CD1c-positive myeloid dendritic cell (primary cell): ENCODE data around the gene ABR.
"Not testable (repeated sequence)": the region's sequence is repeated elsewhere in the genome, so short reads cannot be mapped to it uniquely, and the experiment has no call there.

ENCODE experiments used
- DNase-seq: peaks from one replicate; pipeline ENCODE4 v3.0.0-alpha.2; 2016; ENCODE audit errors: extremely low spot score

Gene ABR

DNA sequence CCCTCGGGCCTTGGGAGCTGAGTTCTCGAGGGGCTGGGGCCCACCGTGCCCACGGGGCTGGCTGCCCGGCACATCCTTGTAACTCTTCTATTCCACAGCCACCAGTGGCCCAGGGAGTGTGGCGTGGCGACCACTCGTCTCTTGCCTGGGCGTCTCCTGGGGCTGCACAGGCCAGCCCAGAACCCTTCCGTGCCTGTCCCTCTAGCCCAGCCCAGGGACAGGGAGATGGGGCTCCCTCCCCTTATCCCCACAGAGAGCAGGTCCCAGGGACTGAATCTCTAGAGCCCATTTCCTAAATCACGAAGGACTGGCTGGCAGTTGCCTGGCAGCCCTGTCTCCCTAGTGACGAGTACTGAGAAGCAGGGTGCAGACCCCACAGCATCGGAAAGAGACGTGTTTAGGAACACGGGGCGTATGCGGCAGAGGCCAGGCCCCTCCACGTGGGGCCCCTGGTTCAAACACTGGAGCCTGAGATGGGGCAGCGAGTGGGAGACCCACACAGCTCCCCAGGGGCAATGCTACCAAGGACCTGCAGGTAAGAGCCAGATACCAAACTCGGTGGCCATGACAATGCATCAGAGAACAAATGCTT lies 131.8 kb downstream of the ABR start:
- DNase-seq: no peak

- DNase-seq: no peak
Measured at GRCh38 chr17:1047177-1047878, 132.5 kb downstream of the ABR start.

GRCh38 chr17:1045456-1045855 lies 134.3 kb downstream of the ABR start:
- DNase-seq: no peak

DNA sequence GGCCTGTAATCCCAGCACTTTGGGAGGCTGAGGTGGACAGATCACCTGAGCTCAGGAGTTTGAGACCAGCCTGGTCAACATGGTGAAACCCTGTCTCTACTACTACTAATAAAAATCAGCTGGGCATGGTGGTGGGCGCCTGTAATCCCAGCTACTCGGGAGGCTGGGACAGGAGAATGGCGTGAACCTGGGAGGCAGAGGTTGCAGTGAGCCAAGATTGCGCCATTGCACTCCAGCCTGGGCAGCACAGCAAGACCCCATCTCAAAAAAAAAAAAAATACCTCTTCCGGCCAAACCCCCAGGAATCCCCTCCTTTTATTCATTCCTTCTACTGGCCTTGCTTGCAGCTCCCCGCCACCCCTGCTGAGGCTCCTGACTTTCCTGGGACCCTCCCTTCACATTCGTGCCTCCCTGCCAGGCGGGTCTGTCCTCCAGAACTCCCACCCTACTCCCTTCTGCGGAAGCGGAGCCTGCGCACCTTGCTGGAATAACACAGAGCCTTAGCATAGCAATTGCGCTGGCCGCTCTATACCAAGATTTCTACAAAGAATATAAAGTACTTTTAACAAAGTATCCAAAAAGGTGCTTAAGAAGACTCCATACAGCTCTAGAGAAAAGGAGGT lies 135.3 kb downstream of the ABR start:
- not testable (repeated sequence) for DNase-seq

GRCh38 chr17:1043601-1044251 lies 136.1 kb downstream of the ABR start:
- no peak for DNase-seq

- DNase-seq: no peak
Measured at GRCh38 chr17:1042486-1042885, 137.3 kb downstream of the ABR start.

DNA sequence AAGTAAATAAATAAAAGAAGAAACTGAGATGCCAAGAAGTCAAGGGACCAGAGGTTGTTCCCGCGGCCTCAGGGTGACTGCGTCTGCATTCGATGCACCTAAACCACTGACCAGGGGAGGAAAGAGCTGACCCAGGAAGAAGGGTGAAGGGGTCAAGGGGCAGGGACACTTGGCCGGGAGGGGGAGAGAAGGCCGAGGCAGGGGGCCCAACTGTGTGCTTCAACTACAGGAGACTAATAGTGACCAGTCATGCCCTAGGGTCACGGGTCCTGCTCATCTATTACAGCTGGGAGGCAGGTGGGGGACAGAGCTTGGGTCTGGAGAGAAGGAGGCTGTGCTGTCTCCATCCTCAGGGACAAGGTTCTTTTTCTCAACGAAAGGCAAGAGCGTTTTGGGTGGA lies 138.0 kb downstream of the ABR start:
- DNase-seq: no peak

GRCh38 chr17:1040216-1040600 lies 139.6 kb downstream of the ABR start:
- DNase-seq: peak; percentile 50

DNA sequence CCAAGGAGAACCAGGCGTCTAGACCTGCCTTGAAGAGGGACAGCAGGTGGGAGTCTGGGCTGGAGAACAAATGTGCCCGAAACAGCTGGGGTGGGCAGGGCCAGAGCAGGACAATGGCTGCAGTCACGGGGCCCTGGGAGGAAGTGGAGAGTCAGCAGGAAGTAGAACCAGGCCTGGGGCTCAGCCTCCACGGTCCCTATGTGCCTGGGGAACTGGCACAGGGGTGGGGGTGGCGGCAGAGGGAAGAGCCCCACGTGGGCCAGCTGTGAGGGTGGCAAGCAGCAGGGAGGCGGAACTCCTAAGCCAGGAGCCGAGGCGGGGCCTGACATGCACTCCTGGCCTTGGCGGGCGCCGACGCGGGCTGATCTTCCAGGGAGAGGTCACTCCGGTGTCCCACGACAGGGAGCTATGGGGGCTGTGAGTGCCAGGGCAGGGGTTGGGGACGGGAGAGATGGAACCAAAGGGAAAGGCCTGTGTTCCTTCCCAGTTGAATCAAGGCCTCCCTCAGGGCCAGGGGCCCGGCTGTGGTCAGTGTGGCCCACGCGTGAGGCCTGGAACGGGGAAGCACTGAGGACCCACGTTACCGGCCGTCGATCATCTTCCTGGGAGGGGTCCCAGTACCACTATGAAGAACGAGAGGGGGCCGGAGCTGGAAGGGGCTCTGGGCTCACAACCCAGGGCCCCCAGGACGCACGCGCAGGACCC lies 140.1 kb downstream of the ABR start:
- peak; percentile 95 for DNase-seq

- no peak for DNase-seq
Measured at GRCh38 chr17:1039123-1039507, 140.7 kb downstream of the ABR start.

GRCh38 chr17:1038459-1039122 lies 141.2 kb downstream of the ABR start:
- no peak for DNase-seq

- no peak for DNase-seq
Measured at GRCh38 chr17:1037238-1037879, 142.4 kb downstream of the ABR start.

GRCh38 chr17:1036845-1037237 lies 142.9 kb downstream of the ABR start:
- DNase-seq: no peak

DNA sequence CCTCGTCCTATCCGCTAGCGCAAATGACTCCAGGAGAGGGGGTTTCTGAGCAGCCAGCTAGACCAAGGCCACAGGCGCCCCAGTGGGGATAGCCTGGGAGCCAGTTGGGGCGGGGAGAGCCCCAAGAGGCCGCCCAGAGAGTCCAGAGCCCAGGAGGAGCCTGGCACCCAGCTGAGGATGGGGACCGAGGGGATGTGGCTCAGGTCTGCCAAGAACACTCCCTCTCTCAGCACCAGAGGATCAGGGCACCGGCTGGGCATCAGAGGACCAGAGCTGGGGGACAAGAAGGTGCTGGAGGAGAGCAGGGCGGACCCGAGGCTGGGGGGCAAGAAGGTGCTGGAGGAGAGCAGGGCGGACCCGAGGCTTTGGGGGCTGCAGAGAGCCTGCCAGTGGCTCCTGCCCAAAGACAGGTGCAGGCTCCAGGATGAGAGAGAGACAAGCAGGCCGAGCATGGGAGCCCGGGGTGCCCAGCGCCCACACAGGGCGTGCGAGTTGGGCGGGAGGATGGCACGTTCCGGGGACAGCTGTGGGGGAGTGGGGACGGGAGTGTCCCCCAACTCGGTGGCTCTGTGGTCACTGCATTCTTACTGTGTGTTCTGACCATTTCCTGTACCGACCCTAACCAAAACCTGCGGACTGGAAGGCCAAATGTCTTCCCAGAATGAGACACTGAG lies 143.5 kb downstream of the ABR start:
- DNase-seq: no peak

- DNase-seq: no peak
Measured at GRCh38 chr17:1035546-1036170, 144.1 kb downstream of the ABR start.

- no peak for DNase-seq
Measured at GRCh38 chr17:1034652-1035210, 145.1 kb downstream of the ABR start.

DNA sequence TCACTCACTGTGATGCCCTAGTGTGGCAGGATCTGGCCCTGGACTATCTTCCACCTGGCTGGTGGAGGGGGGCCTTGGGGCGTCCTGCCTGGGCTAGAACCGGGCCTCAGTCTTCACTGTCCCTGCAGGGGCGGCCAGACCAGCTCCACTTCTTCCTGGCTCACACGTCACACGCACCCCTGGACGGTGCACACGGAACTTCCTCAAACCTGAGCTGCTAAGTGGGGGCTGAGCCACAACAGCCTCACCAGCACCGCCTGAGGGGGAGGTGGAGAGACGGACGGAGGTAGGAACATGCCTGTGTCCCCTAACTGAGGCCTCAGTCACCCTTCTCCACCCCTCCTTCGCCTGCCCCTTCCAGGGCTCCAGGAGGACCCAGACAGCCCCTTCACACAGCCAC lies 146.3 kb downstream of the ABR start:
- peak; percentile 56 for DNase-seq

DNA sequence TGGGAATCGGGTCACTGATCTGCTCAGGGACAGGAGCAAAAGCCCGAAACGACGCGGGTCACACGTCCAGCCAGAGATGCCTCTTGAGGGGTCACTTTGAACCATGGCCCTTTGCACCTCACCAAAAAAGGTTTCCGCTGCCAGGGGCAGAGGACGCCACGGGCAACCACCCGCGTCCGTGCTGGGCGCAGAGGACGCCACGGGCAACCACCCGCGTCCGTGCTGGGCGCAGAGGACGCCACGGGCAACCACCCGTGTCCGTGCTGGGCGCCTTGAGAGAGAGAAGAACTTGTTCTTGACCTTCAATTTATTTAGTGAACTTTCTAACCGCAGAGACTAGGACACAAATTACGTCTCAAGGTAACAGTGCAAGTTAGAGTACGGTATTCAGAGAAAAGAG lies 147.4 kb downstream of the ABR start:
- DNase-seq: no peak

DNA sequence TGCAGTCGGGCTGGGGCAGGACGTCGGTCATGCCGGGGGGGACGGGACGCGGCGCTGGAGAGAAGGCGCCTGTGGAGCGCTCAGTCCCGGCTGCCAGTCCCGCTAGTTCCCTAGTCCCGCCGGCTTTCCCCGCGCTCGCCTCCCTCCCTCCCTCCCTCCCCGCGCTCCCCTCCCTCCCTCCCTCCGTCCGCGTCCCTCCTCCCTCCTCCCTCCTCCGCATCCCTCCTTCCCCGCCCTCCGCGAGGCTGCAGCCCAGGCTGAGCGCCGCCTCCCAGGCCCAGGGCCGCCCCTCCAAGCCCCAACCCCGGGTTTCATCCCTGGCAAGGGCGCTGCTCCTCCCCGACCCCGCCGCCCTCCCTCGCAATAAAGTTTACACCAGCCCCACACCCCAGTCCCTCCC lies 148.1 kb downstream of the ABR start:
- no peak for DNase-seq
